Measurements from ENCODE around the gene WSCD1. TPM values are rescaled to one million over a fixed set of nuclear protein-coding genes. Genes with fewer than 3 reads are reported as not detected.
A peak's percentile ranks its signal among the peaks of the same experiment; 100 is the strongest.

WSCD1 gene
- total RNA-seq, 2 donors from 2014 or later = 28.5 to 50.0 TPM

DNA sequence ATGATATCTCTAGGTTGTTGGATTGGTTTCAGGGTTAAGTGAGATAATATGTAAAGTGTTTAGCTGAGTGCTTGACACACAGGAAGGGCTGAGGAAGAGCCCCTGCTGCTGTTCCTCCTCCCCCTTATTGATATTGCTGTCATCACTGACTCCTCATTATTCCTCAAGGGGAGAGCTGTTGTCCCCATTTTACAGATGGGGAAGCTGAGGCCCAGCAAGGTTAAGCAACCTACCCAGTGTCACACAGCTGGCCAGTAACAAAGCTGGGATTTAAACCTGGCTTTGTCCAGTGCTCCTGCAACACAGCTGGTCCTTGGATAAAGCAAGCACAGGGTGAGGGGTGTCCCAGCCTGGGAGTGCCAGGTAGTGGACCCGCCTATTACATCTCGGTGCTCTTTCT lies 9.8 kb downstream of the WSCD1 start:
- ATAC-seq (no peak), DNase-seq (no peak)
- intact Hi-C loops (cut with DNase I, micrococcal nuclease) = no loop called here

DNA sequence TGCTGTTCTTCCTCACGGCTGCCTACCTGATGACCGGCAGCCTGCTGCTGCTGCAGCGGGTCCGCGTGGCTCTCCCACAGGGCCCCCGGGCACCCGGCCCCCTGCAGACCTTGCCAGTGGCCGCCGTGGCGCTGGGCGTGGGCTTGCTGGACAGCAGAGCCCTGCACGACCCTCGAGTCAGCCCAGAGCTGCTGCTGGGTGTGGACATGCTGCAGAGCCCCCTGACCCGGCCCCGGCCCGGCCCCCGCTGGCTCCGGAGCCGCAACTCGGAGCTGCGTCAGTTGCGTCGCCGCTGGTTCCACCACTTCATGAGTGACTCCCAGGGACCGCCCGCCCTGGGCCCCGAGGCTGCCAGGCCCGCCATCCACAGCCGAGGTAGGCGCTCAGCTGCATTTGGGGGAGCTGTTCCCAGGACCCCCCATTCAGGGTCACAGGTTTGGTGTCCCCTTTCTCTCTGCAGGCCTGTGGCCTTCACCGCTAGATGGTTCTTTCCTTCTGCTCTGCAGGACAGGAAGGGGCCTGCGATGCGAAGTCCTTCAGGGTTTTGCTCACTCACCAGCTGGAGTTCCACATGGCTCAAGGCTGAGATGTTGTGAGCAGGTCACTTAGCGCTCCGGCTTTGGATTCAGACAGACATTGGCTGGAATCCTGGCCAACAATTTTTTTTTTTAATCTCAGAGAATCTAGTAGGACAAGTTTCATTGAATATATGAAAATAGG lies 10.7 kb downstream of the WSCD1 start:
- intact Hi-C loops (cut with DNase I, micrococcal nuclease) = no loop called here
- ATAC-seq (no peak), DNase-seq (no peak)

- intact Hi-C loops (cut with DNase I, micrococcal nuclease) = no loop called here
- no peak for DNase-seq
- ATAC-seq = no peak
Measured at GRCh38 chr17:6082335-6082734, 12.2 kb downstream of the WSCD1 start.

DNA sequence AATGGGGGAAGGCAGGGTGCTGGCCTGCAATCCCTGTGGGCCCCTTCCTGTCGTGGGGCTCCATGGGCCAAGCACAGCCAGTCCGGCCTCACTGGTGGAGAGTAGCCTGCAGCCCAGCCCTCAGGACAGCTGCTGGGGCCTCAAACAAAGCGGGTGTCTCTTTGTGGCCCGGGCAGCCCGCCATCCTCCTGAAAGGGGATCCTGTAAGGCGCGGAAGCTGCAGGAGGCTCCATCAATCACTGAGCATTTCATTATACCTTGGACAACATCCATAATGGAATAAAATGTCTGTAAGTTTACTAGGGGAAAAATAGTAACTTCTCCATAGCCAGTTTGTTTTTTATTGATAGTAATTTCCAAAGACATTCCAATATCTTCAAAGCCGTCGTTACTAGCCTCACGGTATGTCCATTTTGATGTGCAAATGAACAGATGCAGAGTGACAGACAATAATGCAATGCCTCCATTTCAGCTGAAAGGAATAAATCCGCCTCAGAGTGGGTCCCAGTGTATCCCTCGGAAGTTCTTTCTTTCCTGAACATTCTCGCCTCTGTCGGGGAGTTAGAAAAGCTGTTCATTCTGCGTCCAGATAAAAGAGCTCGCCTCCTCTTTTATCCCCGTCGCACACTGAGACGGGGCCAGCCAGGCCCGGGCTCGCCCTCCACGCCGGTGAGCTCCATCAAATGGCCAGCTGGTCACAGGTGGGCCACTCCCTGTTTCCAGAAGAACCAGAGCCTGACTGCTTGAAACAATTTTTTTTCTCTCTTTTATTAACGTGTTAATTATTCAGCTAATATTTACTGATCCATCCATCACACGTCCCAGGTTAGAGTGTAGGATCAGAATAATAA lies 14.4 kb downstream of the WSCD1 start:
- intact Hi-C loops (cut with DNase I, micrococcal nuclease) = no loop called here
- DNase-seq (no peak), ATAC-seq (no peak)

DNA sequence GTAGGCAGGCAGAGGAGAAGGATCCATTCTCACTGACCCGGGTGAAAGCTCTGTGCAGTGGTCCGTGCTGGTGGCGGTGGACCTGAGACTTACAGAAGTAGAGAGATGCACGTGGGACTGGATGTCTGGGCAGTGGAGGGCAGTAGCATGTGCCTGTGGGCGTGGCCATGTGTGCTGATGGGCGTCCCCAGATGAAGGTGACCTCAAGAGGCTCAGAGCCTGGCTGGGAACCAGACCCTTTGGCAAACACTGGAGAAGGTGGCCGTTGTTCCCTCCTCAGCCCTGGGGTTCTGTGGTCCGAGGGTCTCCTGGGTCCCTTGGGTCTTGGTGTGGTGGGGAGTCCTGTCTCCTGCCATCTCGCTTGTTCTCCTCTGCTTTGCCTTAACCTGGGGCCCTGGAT lies 15.6 kb downstream of the WSCD1 start:
- intact Hi-C loops (cut with DNase I, micrococcal nuclease) = no loop called here
- ATAC-seq = no peak
- DNase-seq = no peak

GRCh38 chr17:6086603-6087400 lies 16.6 kb downstream of the WSCD1 start:
- no peak for DNase-seq
- intact Hi-C loops (cut with DNase I, micrococcal nuclease) = no loop called here
- ATAC-seq = no peak

DNA sequence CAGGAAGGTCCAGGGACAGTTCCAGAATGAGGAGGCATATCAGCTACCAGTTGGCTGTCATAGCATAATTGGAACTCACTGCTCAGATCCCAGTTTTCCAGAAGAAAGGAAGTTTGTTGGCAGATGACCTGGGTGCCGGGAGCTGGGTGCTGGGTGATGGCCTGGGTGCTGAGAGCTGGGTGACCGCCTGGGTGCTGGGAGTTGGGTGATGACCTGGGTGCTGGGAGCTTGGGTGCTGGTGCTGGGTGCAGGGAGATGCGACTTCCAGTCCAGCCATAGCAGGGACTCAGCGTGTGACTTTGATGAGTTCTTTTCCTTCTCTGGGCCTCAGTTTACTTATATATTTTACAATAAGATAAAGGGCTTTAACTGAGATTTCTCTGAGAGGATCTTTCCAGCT lies 18.0 kb downstream of the WSCD1 start:
- no peak for DNase-seq

DNA sequence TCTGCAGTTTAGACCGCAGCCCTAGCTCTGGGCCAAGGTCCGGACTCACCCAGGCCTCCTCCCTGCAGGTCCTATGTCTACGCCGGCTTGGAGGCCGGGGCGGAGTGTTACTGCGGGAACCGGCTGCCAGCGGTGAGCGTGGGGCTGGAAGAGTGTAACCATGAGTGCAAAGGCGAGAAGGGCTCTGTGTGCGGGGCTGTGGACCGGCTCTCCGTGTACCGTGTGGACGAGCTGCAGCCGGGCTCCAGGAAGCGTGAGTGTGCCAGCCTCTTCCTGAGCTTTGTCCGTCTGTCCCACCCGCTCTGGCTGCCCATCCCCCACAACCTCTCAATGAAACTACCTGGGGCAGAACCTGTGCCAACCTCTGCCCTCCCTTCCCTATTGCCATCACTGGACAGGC lies 20.1 kb downstream of the WSCD1 start:
- intact Hi-C loops (cut with DNase I, micrococcal nuclease) = no loop called here
- peak; percentile 65 to 79 for DNase-seq
- ATAC-seq = peak; percentile 97

More for the DNA sequence above, 18.0 kb downstream of the WSCD1 start:
- ATAC-seq = no peak
- intact Hi-C loops (cut with DNase I, micrococcal nuclease) = no loop called here

DNA sequence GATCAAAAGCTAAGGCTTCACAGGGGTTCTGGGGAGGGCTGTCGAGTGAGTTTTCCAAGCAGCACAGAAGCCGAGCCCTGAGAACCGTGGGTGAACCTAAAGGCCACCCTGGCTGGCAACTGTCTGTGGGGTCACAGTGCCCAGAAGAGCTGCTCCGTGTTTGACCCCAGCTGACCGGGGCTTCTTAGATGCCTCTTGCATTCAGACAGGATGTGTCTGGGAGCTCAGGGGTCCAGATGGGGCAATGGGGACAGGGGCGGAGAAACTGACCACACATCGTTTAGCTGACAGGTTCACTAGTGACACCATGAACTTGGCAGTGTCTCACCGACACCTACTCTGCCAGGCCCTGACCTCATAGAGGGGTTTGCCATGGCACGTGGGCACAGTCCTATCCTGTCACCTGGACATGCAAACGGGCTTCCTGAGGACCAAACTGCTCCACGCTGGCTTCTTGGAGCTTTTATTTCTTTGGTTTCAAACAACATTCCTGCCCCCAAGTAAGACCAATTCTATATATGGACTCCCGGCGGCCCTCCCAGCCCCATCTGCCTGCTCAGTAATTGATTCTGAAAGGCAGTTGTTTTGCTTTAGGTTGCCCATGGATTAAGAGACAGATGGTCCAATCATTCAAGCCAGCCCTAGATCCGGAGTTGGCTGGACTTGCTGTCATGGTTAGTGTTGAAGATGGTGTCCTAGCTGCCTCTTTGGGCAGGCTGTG lies 22.2 kb downstream of the WSCD1 start:
- DNase-seq (no peak), ATAC-seq (no peak)
- intact Hi-C loops (cut with DNase I, micrococcal nuclease) = no loop called here

DNA sequence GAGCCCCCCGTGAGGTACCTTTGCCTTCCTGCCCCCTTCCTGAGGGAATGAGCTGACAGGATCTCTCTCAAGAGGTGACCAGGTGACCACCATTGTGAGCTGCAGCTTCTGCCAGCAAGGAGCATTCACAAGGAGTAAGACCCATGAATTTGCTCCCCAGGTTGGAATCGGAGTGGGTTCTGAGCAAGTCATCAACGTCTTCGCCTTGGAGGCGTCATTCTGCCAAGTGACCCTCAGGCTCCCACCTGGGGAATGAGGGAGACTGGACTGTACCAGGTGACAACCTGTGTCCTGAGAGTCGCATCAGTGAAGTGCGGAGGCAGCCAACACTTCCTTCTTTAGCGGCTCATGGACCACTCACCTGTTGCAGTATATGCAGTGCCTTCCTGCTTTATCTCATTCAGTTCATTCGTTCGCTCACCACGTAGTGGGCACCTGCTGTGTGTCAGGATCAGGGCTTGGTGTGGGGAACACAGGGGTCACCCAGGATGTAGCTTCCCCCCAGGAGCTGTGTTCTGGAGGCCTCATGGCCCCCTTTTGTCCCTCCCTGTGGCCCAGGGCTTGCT lies 22.8 kb downstream of the WSCD1 start:
- ATAC-seq (no peak), DNase-seq (no peak)
- intact Hi-C loops (cut with DNase I, micrococcal nuclease) = no loop called here

- DNase-seq (no peak), ATAC-seq (no peak)
- intact Hi-C loops (cut with DNase I, micrococcal nuclease) = no loop called here
Measured at GRCh38 chr17:6094453-6094852, 24.3 kb downstream of the WSCD1 start.

GRCh38 chr17:6094926-6095325 lies 24.7 kb downstream of the WSCD1 start:
- ATAC-seq = no peak
- intact Hi-C loops (cut with DNase I, micrococcal nuclease) = no loop called here
- DNase-seq = no peak

DNA sequence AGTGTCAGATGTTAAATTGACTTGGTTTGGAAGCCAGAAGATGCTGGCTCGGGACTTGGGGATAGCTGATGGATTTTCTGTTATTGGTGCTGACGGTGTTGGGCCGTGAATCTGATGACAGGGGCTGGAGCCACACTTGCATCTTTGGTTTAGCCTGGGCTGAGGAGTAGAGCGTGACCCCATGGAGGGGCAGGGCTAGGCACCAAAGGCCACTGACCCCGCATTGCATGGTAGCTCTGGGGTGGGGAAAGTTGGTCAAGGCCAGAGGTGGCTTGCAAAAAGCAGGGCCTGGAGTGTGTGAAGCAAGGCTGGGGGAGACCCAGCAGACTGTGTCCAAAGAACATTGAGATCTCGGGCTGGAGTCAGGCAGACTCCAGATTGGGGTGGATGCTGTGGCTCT lies 25.3 kb downstream of the WSCD1 start:
- ATAC-seq (no peak), DNase-seq (no peak)
- intact Hi-C loops (cut with DNase I, micrococcal nuclease) = no loop called here

DNA sequence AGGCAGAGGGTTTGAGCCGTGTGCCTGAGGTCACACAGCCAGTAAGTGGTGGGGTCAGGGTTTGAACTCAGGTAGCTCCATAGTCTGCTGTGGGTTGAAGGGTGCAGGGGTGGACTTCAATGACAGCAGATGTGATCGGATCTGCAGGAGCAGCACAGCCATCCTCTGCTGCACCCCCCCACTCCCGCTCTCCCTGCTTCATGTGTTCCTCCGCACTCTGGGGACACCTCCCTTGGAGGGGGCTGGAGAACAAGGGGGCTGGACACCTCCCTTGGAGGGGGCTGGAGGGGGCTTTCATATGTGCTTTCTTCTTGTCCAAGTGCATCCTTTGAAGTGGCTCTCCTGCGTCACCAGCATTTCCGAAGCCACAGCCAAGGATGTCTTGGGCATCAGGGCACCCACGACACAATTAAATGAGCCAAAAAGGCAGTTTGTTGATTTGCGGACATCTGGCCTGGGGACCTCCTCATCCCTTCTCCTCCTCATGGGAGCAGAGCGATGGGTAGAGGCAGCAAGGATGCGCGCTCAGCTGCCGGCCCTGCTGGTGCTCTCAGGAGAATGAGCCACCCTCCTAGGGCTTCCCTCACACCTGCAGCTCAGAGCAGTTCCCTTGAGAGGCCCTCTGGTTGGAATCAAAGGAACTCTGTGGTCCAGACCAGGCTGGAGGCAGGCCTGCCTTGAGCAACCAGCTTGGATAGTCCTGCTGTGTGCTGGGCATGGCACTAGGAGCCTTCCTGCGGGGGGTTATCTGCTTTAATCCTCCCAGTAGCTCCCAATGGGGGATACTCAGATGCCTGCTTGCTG lies 26.2 kb downstream of the WSCD1 start:
- ATAC-seq = no peak
- intact Hi-C loops (cut with DNase I, micrococcal nuclease) = no loop called here
- no peak for DNase-seq

DNA sequence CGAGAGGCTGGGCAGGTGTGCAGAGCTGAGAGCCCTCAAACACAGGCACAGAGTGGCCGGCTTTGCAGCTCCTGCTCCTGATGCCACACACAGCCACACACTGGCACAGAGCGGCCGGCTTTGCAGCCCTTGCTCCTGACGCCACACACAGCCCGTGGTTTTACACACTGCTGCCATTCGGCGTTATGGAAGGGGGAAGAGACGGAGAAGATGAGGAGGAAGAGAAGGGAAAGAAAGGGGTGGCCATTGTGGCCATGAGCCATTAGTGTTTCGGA lies 26.8 kb downstream of the WSCD1 start:
- intact Hi-C loops (cut with DNase I, micrococcal nuclease) = no loop called here
- DNase-seq (no peak), ATAC-seq (no peak)

- ATAC-seq (no peak), DNase-seq (no peak)
- intact Hi-C loops (cut with DNase I, micrococcal nuclease) = no loop called here
Measured at GRCh38 chr17:6098050-6098822, 28.1 kb downstream of the WSCD1 start.

GRCh38 chr17:6098823-6099180 lies 28.6 kb downstream of the WSCD1 start:
- no peak for DNase-seq
- intact Hi-C loops (cut with DNase I, micrococcal nuclease) = no loop called here
- no peak for ATAC-seq

DNA sequence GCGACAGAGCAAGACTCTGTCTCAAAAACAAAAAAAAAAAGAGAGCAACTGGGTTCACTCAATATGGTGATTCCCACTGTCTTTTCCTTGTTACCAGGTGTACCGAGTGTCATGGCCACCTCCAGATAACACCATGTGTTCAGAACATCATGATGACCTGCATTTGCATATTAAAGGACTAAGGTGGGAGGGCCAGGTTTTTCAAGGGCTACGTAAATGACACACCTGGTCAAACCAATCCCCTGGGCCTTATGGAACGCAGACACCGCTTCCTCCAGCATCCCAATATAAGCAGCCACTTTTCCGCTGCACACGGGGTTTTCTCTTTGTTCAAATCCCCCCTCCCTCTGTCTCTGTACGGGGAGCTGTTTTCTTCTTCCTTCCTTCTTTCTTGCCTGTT lies 29.3 kb downstream of the WSCD1 start:
- DNase-seq = no peak
- intact Hi-C loops (cut with DNase I, micrococcal nuclease) = no loop called here
- no peak for ATAC-seq

Data from left colon (tissue), 2 donors.